IPS DF 19.7 (cell line): ENCODE results near the gene FRRS1.

Experiments used
- DNase-seq: peaks from one replicate; pipeline ENCODE4 v3.0.0-alpha.2; 2013; ENCODE audit warnings: low read depth, low spot score

The FRRS1 gene

DNA sequence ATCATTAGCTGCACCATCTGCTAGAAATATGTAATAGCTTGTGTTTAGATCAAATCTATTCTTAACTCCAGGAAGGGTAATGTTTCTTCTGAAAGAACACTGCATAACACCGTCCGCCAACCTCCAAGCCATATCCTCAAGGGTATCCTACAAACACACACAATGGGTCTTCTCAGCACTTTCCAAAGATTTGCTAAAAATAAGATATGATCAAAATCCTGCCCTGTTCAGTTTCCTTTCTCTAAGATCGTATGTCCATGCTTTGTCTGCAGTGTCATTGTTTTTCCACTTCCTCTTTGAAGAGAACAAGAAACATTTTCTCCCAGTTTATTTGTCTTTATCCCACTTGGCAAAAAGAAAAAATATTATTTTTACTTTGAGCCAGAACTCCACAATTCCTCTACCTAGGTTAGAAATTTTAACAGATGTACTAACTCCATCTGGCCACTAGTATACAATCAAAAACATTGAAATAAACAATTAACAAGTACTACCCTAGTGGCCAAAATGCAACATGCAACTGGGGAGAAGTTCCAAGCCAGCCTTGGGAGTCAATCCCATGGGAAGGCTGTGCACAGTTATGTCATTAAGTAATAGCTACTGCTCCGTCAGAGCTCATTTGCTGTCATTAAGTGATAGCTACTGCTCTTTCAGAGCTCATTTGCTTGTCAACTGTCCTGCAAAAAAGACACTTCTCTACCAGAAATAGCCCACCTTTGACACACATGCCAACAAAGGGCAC is 37.8 kb downstream of the FRRS1 start:
- no peak for DNase-seq

DNA sequence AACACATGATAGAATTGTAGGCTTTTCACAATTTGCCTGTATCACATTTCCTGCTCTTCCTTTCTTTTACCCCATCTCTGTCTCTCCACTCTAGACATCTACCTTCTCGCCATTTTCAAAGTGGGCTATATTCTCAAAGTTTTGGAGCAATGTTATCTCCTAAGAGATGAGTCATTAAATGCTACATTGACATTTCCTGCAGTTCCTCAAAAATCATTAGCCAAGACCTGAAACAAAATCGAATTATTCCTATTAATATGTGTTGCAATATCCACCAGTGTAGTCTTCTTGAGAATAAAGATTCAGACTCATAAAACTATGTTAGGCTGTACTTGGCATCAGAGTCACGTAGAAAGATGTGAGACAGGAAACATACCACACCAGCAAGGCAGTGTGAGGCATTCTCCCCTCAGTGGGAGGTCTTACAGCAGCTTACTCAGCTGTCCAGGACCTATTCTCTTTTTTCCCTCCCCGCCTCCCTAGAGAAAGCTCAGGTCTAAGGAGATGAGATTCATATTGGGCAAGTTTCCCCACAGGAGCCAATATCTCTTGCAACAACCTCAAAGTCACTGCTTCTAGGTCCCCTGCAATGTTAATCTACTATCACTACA is 38.8 kb downstream of the FRRS1 start:
- no peak for DNase-seq

DNA sequence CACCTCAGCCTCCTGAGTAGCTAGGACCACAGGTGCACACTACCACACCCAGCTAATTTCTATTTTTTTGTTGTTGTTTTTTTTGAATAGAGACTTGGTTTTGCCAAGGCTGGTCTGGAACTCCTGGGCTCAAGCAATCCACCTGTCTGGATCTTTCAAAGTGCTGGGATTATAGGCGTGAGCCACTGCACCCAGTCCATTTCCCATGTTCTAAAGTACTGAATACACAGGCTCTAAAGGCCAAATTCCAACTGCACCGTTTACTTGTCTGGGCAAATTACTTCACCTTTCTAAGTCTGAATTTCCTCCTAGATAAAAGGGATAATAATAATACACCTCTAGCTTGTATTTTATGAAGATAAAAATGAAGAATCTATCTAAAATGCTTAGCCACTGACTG is 39.6 kb downstream of the FRRS1 start:
- DNase-seq: no peak

DNA sequence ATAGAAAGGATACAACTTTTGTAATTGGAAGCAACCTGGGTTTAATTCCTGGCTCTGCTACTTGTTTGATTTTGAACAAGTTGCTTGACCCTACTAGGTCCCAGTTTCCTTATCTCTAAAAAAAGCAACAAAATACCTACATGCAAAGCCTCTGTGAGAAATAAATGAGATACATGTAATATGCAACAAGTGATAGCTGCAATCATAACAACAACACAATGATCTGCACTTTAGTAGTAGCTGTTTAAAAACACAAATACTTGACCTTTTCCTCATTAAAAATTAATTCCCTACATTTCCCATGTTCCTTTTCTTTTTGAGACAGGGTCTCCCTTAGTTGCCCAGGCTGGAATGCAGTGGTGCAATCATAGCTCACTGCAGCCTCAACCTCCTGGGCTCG is 40.0 kb downstream of the FRRS1 start:
- DNase-seq: no peak

DNA sequence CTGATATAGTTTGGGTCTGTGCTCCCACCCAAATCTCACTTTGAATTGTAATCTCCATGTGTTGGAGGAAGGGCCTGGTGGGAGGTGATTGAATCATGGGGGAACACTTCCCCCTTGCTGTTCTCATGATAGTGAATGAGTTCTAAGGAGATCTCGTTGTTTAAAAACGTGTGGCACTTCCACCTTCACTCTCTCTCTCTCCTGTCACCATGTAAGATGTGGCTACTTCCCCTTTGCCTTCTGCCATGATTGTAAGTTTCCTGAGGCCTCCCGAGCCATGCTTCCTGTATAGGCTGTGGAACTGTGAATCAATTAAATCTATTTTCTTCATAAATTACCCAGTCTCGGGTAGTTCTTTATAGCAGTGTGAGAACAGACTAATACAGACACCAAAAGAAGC is 40.4 kb downstream of the FRRS1 start:
- DNase-seq: no peak

DNA sequence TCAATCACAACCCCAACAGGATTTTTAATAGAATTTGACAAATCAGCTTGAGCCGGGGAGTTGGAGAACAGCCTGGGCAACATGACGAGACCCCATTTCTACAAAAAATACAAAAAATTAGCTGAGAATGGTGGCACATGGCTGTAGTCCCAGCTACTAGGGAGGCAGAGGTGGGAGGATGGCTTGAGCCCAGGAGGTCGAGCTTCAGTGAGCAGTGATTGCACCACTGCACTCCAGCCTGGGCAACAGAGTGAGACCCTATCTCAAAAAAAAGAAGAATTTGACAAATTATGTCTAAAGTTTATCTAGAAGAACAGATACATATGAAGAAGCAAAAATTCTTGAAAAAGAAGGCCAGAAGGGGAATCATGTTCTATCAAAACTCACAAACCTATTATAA is 43.2 kb downstream of the FRRS1 start:
- DNase-seq: no peak

DNA sequence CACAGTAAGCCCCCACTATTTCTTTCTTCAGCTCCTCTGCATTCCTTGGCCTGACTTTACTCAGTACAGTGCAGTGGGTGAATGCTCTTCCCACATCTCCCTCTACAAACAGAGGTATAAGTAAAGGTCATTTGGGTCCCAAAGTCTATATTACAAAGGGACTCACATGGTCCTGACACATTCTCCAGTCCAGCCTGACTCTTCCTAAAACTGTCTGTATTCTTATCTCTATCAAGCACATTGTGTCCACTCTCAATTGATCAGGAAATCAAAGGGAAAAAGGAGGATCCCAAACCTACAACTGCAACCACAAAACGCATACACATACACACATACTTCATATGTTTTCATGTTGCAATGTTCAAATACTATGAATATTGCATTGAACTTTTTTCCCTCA is 49.4 kb downstream of the FRRS1 start:
- DNase-seq: no peak

DNA sequence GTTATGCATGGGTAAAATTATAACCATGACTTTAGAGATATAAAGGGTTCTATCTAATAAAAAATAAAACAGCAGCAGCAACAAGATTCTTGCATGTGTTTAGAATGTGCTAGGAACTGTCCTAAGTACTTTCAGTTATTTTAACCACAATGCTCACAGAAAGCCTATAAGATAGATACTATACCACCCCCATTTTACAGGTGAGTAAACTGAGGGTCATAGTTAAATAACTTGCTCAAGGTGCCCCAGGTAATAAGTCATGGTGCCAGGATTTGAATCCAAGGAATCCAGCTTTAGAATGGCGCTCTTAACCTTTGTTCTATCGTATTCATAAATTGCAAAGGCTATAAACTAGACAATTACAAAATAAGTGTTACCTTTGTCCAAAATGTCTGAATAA is 53.4 kb downstream of the FRRS1 start:
- no peak for DNase-seq

DNA sequence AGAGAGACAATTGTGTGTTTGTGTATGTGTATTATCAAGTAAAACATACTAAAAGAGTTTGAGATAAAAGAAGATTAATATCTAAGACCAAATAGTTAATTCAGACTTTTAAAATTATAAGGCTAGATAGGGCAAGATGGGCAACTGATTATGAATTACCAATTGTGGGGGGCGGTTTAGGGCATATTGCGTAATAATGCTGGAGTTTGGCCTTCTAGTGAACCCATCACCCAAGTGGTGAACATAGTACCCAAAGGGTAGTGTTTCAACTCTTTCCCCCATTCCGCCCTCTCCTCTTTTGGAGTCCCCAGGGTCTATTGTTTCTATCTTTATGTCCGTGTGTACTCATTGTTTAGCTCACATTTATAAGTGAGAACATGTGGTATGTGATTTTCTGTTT is 55.4 kb downstream of the FRRS1 start:
- DNase-seq: no peak

DNA sequence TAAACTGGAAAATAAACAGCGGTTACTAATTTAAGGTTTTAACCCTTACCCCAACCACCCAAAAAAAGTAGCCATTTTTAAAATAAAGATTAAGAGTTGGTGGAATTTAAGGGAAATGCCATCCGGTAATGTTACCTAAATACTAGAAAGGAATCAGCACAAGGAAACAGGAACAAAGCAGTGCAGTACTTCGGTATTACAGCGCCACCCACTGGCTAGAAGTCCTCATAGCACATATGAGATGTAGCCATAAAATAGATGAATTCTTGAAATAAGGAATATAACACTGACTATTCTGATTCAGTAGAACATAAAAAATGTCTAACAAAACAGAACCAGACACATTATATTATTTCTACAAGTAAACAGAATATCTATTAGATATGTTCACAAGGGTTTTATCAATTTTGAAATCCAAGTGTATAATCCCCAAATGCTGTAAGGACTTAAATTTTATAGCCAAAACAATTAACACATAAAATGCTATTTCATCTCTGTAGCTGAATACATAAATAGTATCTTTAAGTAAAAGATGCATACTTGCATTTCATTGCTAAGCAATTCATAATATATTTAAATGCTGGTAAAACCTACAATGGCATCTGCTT is 58.8 kb downstream of the FRRS1 start:
- DNase-seq: no peak

DNA sequence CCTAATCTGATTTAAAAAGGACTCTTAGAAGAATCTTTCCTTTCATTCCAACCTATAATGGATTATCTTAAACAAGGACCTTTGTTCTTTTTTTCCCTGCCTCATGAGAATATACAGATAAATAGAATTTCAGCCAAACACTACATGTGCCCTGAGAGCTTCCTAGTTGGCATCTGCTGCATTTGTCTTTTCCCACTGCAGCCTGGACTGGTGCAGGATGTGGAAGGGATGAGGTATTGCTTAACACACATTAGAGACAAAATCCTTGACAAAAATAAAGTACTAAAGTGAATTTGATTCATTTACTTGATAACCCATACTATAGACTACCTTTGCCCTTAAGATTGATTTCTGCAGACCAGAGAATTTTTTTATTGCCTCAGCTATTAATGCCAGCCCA is 61.0 kb downstream of the FRRS1 start:
- no peak for DNase-seq

DNA sequence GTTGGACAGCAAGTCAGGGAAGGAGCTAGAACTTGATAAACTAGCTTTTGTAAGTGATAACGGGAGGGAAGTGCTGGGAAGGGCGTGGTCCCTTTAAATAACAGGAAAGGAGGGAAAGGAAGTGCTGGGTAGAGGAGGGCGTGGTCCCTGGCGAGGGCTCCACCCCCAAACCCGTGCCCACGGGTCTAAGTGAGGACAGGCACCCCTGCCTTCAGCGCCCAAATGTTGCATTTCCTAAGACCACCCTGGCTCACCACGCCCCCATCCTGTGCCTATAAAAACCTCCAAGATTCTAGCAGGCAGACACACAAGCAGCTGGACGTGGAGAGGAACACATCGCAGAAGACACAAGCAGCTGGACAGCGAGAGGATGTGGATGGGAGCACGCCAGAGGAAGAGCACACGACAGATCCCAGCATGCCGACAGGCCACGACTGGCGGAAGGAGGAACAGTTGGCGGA is 62.0 kb downstream of the FRRS1 start:
- no peak for DNase-seq

DNA sequence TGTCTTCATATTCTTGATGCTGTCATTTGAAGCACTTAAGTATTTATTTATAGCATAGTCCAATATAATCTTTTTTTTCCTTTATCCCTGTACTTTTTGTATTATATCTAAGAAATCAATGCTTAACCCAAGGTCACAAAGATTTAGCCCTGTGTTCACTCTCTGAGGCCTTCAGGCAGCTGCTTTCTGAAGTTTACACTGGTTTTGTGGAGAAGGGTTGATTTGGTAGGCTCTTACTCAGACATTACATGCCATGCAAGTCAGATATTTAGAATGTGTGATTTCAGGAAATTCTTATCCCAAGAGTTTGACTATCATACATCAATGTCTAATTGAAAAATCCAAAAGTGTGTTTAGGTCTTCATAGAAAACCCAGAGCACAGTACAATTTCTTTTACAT is 64.2 kb downstream of the FRRS1 start:
- no peak for DNase-seq

DNA sequence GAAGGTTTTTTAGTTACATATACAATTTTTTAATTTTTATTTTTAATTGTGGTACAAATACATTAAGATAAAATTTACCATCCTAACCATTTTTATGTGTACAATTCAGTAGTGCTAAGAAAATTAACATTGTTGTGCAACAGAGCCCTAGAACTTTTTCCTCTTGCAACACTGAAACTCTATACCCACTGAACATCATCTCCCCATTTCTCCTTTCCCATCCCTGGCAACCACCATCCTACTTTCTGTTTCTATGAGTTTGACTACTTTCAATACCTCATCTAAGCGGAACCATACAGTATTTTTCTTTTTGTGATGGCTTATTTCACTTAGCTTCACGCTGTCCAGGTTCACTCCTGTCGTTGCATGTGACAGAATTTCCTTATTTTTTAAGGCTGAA is 66.4 kb downstream of the FRRS1 start:
- no peak for DNase-seq

DNA sequence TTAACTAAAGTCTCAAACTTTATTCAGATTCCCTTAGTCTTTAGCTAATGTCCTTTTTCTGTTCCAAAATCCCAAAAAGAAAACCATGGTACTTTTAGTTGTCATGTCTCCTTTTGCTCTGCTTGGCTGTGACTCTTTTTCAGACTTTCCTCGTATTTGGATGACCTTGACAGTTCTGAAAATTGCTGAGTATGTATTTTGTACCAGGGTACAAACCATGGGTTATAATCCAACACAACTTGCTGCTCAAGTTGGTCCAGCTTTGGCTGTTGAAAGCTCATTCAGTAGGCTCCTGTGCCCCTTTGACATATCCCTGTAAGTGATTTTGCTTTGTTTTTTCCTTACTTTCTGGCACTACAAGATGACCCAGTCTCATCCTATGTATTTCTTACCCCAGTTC is 68.9 kb downstream of the FRRS1 start:
- no peak for DNase-seq

DNA sequence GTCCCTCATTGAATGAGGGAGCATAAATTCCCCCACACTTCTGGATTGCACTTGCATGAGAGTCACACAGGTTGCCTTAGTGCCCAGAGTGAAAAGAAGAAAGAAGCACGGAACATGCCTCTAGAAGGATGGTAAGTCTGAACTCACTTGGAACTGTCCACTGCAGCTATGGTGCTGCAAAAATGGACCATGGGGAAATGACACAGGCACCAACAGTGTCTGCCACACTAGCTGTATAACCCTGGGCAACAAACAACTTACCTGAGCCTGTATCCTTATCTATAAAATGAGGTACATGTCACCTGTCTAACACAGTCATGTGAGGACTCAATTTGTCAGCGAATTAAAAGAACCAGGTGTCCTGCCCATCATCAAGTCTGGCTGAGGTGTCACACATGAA is 69.8 kb downstream of the FRRS1 start:
- no peak for DNase-seq

DNA sequence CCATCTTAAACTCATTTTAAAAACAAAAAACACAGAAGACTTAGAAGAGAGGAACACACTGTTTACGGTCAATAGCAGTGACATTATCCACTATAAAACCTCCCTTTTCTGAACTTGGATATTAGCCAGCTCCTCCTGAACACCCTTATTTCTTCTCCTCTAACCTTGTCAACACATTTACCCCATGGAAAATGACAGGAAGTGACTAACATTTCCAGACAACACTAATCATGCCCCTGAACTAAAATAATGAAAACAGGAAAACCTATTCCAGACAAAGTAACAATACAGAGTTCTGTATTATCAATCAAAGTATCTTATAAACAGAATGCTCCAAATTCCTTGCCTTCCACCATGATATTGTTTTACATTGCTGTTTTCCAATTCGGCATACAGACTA is 75.3 kb downstream of the FRRS1 start:
- no peak for DNase-seq

DNA sequence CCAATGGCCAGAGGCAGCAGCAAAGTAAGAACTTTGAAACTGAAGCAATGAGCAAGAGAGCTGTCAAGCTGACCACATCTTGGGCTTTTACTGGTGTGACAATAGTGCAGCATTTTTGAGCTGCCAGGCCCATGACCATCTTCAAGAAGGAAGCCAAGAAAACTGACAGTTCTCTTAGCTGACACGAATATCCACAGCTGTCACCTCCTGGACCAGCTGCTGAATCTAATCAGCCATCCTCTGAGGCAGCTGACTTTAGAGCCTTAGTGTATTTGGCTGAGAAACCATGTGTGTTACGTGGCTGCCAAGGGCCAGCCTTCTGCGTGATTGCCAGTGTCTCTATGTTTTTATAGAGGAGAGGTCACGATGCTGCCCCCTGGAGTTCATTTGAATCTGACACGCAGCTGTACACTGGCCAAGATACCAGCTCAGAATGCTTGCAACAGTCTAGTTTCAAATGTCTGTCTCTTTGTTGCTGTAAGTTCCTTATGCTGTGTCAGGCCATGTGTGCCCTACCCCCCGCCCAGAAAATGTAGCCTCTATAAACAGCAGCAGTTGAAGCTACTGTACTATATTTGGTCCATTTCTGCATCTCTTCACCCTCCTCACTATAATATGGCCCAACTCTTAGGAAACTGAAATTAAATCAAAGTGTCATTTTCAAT is 80.8 kb downstream of the FRRS1 start:
- DNase-seq: no peak

DNA sequence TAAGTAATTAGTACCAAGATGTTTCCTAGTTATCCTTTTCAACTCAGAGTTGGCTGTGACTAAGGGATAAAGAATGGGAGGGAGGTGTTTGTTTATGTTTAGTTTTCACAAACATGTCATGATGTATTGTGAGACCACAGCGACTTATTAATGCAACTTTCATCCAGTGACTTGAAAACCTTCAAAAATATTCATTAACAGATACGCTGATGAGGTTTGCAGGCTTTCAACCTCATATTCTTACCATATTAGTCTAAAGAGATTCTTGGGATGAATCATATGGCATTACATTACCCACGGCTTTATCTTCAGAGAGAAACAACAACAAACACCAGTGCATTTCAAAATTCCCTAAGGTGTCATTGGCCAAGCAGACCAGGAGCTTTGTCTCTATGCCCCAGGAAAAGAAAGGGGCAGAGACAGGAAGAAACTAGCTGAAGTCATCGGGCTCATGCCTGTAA is 84.1 kb downstream of the FRRS1 start:
- DNase-seq: no peak

DNA sequence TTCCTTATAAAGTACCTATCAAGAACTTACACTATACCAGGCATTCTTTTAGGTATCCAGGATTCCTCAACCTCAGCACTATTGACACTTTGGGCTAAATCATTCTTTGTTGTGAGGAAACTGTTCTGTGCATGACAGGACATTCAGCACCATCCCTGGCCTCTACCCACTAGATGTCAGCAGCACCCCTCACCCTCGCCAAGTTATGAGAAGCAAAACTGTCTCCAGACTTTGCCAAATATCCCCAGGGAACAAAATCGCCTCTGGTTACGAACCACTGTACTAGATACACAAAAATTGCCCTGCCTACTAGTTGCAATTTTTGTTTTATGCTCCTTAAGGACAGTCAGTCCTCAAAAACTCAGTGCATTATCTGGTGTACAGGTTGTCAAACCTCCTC is 84.9 kb downstream of the FRRS1 start:
- no peak for DNase-seq

DNA sequence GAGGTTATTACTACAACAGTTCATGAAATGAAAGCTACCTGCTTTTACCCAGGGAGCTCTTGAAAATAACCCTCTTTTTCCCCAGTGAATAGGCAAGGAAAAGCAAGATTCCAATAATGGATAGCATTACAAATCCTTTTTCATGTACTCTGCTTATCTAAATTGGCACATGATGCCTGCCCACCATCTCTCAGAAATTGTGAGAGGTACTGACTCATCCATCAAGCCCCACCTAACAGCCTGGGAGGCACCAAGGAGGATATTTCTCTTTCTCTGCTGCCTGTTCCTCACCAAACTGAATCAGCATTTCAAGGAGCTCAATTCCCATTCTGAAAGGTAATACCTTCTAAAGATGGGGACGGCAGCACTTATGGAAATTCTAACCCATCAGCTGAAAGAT is 86.2 kb downstream of the FRRS1 start:
- no peak for DNase-seq

DNA sequence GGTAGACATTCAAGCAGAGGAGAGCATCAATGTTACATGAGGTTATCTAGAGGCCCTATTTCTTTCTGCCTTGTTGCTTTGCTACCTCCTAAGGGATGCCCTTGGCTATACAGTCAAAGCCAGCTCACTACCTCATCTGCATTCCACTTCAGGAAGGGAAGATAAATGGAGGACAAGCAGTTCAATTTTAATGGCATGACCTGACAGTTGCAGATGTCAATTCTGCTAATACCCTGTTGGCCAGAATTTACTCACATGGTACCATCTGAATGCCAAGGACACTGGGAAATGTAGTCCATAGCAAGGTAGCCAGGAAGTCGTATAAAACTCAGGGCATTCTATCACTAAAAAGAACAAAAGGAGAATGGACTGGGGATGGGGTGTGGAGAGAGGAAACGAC is 89.0 kb downstream of the FRRS1 start:
- no peak for DNase-seq

DNA sequence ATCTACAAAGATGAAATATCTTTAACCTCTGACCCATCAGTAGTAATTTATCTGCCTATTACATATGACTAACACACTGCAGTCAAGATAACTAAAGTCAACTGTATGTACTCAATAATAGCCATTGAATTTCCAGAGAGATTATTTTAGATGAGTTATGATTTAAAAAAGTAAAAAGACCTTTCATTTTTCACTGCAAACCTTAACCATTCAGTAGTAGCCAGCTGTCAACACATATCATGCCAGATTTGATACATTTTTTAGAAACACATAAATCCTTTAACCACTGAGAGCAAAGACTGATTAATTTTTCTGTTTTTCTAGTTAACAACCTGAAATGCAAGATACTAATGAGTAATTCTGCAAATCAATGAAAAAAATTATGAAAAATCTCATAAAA is 89.6 kb downstream of the FRRS1 start:
- no peak for DNase-seq
